Progenitor cell of endocrine pancreas (in vitro differentiated cells): ENCODE measurements around the gene CLCN7. TPM values are rescaled to one million over a fixed set of nuclear protein-coding genes. Genes with fewer than 3 reads are reported as not detected.
"Not testable (repeated sequence)": the region's sequence is repeated elsewhere in the genome, so short reads cannot be mapped to it uniquely, and the experiment has no call there.

Source experiments
- DNase-seq: peaks from one replicate; pipeline ENCODE4 v3.0.0; 2021; ENCODE audit warnings: low spot score; ENCODE audit not compliant: unreplicated experiment
- H3K27ac Mint-ChIP-seq: 2 replicates; pipeline ENCODE4 v1.8.0; 2021; ENCODE audit warnings: mild to moderate bottlenecking, moderate library complexity, mixed read lengths
- H3K27me3 Mint-ChIP-seq: 2 replicates; pipeline ENCODE4 v1.8.0; 2021; ENCODE audit warnings: mixed read lengths
- H3K36me3 Mint-ChIP-seq: 2 replicates; pipeline ENCODE4 v1.8.0; 2022; ENCODE audit warnings: mixed read lengths; ENCODE audit not compliant: insufficient read depth
- H3K4me1 Mint-ChIP-seq: 2 replicates; pipeline ENCODE4 v1.8.0; 2021; ENCODE audit warnings: low read depth, mixed read lengths
- H3K4me3 Mint-ChIP-seq: 2 replicates; pipeline ENCODE4 v1.8.0; 2021; ENCODE audit warnings: low read depth, mild to moderate bottlenecking, moderate library complexity, mixed read lengths
- H3K9me3 Mint-ChIP-seq: 2 replicates; pipeline ENCODE4 v1.8.0; 2021; ENCODE audit warnings: low read depth, mixed read lengths
- total RNA-seq: library from RNA; stranded (reverse); gene quantifications from 2 replicates; pipeline ENCODE4 v1.2.1, GENCODE V29; 2021
- TF ChIP-seq, protein P1 (sequence below): fragments of 200-600 bp; sonication (generic); IDR thresholded peaks from one replicate; pipeline ENCODE4 v1.5.0; 2021; ENCODE audit warnings: antibody characterized with exemption, mild to moderate bottlenecking; ENCODE audit not compliant: unreplicated experiment

Gene CLCN7
- total RNA-seq, 1 donor from 2014 or later: 89.4 TPM

DNA sequence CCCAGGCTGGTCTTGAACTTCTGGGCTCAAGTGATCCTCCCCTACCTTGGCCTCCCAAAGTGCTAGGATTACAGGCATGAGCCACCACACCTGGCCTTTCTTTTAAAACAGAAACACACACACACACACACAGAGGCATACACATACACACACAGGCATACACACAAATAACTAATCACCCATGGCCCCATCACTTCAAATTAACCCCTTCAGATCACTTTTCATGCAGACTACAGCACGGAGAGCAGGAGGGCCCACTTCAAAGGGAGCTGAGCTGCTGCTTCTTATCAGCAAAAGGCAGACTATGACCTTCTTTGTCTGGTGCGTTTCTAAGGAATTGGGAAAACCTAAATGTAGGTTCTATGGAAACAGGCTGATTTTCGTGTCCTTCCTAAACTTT, 1.9 kb downstream of the CLCN7 start:
- Mint-ChIP-seq H3K9me3 (no peaks in the 10 kb centered on the region), H3K36me3 (peaks cover 2% of the 10 kb centered on the region), H3K27me3 (peaks cover 3% of the 10 kb centered on the region), H3K27ac (peak overlapping the region; percentile 82), H3K4me1 (peaks cover 8% of the 10 kb centered on the region), H3K4me3 (peak overlapping the region; percentile 68)
- no peak for DNase-seq
- TF ChIP-seq, protein P1, sequence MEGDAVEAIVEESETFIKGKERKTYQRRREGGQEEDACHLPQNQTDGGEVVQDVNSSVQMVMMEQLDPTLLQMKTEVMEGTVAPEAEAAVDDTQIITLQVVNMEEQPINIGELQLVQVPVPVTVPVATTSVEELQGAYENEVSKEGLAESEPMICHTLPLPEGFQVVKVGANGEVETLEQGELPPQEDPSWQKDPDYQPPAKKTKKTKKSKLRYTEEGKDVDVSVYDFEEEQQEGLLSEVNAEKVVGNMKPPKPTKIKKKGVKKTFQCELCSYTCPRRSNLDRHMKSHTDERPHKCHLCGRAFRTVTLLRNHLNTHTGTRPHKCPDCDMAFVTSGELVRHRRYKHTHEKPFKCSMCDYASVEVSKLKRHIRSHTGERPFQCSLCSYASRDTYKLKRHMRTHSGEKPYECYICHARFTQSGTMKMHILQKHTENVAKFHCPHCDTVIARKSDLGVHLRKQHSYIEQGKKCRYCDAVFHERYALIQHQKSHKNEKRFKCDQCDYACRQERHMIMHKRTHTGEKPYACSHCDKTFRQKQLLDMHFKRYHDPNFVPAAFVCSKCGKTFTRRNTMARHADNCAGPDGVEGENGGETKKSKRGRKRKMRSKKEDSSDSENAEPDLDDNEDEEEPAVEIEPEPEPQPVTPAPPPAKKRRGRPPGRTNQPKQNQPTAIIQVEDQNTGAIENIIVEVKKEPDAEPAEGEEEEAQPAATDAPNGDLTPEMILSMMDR: no peak

DNA sequence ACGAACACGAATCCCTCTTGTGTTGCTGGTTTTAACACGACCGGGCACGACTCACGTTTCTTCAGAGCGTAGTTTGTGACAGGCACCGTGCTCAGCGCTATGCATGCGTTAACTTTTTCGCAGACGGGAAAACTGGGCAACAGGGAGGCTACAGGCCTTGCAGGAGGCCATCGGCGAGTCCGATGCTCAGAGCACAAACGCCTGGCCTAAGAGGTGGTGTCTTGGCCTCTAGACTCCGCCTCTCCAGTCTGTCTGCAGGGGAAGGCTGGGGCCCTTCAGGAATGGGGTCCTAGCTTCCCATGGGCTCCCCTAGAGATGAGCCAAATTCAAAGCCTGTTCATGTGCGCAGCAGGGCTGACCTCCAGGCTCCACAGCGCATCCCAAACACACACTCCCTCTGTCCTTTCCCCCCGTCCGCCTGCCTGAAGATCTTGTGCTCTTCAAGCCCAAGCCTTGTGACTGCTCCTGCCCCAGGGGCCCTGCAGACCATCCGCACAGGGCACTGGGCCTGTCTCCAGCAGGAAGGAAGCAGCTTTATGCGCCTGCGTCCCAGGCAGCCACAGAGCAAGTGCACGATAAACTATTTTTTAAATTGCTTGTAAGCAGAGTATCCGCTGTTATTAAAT, 3.1 kb downstream of the CLCN7 start:
- Mint-ChIP-seq H3K4me3 (no peak overlapping the region), H3K9me3 (no peaks in the 10 kb centered on the region), H3K27ac (peak overlapping the region; percentile 86), H3K36me3 (no peaks in the 10 kb centered on the region), H3K4me1 (peaks cover 8% of the 10 kb centered on the region), H3K27me3 (no peaks in the 10 kb centered on the region)
- DNase-seq: no peak
- TF ChIP-seq, protein P1: no peak

DNA sequence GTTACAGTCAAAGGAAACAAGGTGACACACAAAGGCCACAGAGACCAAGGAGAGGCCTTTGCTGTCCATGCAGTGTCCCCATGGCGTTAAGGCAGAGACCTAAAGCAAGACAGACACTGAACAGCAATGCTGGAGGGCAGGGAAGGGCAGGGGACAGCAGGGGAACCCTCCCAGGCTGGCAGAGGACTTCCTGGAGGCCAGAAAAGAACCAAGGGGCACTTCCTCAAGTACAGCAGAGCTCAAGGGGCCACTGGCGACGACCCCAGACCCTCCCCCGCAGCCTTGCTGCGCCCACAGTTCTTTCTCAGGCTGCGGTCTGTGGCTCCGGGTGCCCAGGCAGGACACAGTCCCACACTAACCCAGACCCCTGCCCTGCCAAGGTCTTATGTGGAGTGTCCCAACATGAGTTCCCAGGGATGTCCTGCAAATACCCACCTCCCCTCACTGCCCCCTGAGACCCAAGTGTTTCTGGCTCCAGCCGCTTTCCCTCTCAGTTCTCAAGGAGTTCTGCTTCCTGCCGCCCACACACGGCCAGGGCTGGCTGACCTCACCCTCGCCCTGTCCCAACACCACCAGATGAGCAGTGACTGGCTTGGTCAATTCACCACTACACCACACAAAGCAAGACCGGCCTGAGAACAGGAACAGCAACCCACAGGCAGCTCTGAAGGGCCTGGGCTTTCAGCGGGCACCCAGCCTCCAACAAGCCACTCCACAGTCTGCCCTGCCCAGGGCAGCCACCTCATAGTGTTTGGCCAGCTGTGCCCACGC, 4.2 kb downstream of the CLCN7 start:
- Mint-ChIP-seq H3K4me1 (peaks cover 8% of the 10 kb centered on the region), H3K27me3 (no peaks in the 10 kb centered on the region), H3K36me3 (no peaks in the 10 kb centered on the region), H3K9me3 (no peaks in the 10 kb centered on the region), H3K27ac (no peak overlapping the region), H3K4me3 (no peak overlapping the region)
- TF ChIP-seq, protein P1: no peak
- no peak for DNase-seq

DNA sequence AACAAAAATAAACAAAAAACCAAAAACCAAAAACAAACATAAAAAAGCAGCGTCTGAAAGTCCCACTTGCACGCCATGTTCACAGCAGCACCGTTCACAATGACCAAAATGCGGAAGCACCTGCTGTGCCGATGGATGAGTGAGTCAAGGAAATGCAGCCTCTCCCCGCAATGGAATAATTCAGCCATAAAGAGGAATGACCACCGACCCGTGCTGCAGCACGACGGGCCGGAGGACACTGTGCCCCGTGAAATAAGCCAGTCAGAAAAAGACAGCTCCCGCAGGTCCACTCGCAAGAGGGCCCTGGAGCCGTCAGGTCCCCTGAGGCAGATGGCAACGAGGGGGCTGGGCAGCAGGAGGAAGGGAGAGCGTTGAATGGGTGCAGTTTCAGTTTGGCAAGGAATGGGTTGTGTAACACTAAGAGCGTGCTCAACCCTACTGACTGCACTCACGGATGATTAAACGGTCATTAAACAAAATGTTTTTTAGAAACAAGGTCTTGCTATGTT, 5.1 kb downstream of the CLCN7 start:
- no peak for DNase-seq
- TF ChIP-seq, protein P1: no peak
- Mint-ChIP-seq H3K27me3 (no peaks in the 10 kb centered on the region), H3K9me3 (no peaks in the 10 kb centered on the region), H3K36me3 (no peaks in the 10 kb centered on the region), H3K4me1 (peaks cover 8% of the 10 kb centered on the region), H3K27ac (no peak overlapping the region), H3K4me3 (no peak overlapping the region)

DNA sequence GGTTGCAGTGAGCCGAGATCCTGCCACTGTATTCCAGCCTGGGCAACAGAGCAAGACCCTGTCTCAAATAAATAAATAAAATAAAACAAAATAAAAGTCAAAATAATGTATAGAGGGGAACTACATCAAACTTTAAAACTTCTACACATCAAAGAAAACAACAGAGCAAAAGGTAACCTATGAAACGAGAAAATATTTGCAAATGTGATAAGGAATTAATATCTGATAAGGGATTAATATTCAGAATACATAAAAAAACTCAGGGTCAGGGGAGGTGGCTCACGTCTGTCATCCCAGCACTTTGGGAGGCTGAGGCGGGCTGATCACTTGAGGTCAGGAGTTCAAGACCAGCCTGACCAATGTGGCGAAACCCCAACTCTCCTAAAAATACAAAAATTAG, 5.7 kb downstream of the CLCN7 start:
- not testable (repeated sequence) for DNase-seq, H3K9me3 Mint-ChIP-seq, H3K4me3 Mint-ChIP-seq, H3K4me1 Mint-ChIP-seq, H3K27me3 Mint-ChIP-seq, H3K27ac Mint-ChIP-seq, H3K36me3 Mint-ChIP-seq
